Activated CD8-positive, alpha-beta memory T cell treated with anti-CD3 and anti-CD28 coated beads for 36 hours (primary cell): ENCODE data around the gene HDAC9. TPM values are rescaled to one million over a fixed set of nuclear protein-coding genes. Genes with fewer than 3 reads are reported as not detected.

Source experiments
- CTCF ChIA-PET: fragments of 350-600 bp; sonication (Branson Sonifier 250); formaldehyde crosslinking; loops from one replicate; lab custom pipeline; 2021; ENCODE audit warnings: antibody characterized with exemption; lab: Charles Lee
- POLR2A ChIA-PET: fragments of 350-600 bp; sonication (Branson Sonifier 250); formaldehyde crosslinking; loops from one replicate; lab custom pipeline; 2021; ENCODE audit warnings: antibody characterized with exemption; lab: Charles Lee
- total RNA-seq, 2 experiments: library from RNA; stranded (reverse); gene quantifications; one replicate each; pipeline ENCODE4 v1.2.3, GENCODE V29; 2021

Gene HDAC9
- total RNA-seq, 2 experiments from 2014 or later: 2.5 to 3.2 TPM

DNA sequence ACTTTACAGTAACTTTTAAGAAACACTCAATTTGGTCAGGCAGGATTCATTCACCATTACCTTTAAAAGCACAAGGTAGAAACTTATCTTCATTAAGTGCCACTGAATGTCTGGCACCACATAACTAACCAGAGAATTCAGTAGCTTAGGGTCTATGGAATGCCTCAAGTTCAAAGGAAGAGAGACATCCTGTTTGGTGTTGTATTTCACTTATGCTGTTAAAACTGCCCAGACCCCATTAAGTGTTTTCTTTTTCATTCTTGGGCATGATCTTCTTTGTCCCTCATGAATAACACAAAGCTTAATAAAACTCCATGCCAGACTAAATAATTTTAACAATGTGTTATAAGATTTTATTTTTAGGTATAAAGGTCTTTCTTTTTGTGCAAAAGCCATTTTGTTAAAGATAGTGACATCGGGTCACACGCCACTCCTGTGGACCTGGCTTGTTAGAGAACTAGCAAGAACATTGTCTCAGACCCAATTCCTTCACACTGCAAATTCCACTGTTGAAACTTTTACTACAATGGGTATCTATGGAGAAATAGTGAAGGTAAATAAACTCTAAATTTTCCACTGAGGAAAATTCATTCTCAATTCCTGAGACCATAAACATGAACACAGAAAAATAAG is 400.9 kb downstream of the HDAC9 start:
- ChIA-PET POLR2A (no interaction called here), CTCF (no interaction called here)

DNA sequence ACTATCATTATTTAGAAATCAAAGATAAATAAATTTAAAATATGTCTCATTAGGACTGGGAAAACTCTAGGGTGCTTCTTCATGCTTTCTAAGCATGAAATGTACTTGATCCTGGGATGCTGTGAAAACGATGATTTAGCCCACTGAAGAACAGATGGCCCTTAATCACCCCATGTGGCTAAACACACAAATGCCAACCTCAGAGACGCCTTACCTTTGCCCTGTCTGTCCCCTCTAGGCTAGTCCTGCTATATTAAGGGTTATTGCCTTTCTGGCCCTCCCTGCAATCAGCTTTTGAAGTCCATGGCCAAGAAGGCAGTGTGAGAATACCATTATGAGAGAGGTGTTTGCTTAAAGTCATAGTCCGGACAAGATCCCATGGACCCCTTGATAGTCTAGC is 404.7 kb downstream of the HDAC9 start:
- ChIA-PET CTCF (no interaction called here), POLR2A (no interaction called here)

DNA sequence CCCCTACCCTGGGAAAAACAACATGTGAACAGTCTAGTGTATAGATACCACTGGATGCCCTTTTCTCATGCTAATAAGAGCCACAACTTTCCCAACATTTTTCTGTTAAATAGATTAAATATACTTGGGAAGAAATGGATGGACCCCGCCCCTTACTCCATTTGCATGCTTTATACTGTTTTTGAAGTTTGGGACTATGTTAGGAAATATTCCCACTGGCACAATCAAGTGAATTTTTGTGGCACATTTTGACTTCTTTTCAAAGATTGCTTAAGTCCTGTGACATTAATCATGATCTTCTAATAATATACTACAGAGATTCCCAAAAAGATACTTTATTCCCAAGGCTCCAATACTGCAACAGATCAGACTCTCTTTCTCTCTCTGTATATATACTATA is 405.3 kb downstream of the HDAC9 start:
- ChIA-PET CTCF (no interaction called here), POLR2A (no interaction called here)

DNA sequence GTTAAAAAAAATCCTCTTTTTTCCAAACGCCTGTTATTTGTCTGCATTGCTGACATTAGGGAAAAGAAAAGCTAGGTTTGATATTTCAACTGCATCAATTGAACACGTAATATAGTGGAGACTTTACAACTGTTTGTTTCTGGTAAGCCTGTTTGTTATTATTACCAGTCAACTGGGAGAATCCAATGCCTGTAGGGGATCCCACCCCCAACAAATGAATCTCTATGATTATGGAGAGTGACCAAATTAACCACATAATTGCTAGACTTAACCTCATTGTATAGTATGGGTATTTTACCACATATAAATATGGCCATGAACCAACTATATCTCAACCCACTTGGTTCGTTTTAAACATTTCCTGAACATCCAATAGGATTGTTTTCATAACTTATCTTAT is 405.8 kb downstream of the HDAC9 start:
- ChIA-PET POLR2A (no interaction called here), CTCF (no interaction called here)

DNA sequence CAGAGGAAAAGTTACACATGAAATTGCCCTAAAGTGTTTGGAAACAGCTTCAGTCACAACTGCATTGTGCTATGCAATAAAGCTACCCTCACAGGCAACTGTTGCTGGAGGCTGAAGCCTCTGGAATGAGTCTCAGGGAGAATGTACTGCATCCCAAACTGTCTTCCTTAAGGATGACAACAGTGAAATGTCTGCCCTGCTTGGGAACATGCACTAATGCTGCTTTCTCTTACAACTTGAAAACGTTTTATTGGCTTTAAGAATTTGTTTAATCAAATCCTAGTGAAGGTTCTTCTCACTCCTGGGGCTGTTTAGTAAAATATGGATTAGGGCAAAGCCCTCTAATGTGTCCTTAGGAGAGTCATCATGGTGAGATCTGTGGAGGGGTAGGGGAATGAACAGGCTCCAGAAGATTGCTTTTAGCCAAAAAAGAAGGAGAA is 406.5 kb downstream of the HDAC9 start:
- ChIA-PET POLR2A (no interaction called here), CTCF (no interaction called here)

GRCh38 chr7:18902892-18903291 is 407.3 kb downstream of the HDAC9 start:
- ChIA-PET CTCF (no interaction called here), POLR2A (no interaction called here)

DNA sequence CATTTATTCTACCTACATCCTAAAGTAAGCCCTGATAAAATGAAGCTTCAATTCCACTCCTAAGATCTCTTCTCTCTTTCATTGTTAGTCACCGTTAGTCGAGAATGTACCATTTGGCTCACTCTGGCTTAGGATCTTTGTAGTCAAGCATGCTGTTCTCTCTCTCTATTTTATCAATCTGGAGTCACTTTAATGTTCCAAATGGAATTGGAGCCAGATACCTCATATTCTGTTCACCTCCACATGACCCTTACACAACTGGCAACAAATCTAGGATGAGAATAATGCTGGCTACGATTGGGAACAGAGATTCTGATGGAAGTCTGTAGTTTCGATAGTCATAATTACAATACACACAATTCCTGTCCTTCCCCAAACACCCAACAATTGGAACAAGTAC is 408.1 kb downstream of the HDAC9 start:
- ChIA-PET CTCF (no interaction called here), POLR2A (no interaction called here)

GRCh38 chr7:18905316-18905943 is 409.9 kb downstream of the HDAC9 start:
- ChIA-PET POLR2A (no interaction called here), CTCF (no interaction called here)

GRCh38 chr7:18906901-18907300 is 411.4 kb downstream of the HDAC9 start:
- ChIA-PET POLR2A (no interaction called here), CTCF (no interaction called here)

GRCh38 chr7:18913106-18913505 is 417.6 kb downstream of the HDAC9 start:
- POLR2A ChIA-PET: no interaction called here

GRCh38 chr7:18916826-18917225 is 421.3 kb downstream of the HDAC9 start:
- POLR2A ChIA-PET: no interaction called here
- CTCF ChIA-PET: no interaction called here

More at GRCh38 chr7:18913106-18913505, 417.6 kb downstream of the HDAC9 start:
- CTCF ChIA-PET: no interaction called here

- CTCF ChIA-PET: no interaction called here
- POLR2A ChIA-PET: no interaction called here
Measured at GRCh38 chr7:18927134-18927533, 431.6 kb downstream of the HDAC9 start.

DNA sequence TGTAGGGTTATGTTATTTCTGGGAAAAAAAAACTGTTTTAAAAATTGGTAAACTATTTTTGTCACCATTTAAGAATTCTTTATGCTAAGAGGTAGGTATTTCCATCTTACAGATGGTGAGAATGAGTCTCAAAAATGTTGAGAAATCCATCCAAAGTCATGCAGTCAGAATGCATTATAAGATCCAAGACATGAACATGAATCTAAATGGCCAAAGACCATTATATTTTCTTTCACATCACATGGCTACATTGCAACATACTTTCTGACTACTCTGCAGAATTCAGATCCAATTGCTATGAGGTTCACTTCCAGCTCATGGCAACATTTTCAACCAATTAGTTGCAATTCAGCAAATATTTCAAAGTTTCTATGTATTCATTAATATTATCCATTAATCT is 440.7 kb downstream of the HDAC9 start:
- CTCF ChIA-PET: no interaction called here

DNA sequence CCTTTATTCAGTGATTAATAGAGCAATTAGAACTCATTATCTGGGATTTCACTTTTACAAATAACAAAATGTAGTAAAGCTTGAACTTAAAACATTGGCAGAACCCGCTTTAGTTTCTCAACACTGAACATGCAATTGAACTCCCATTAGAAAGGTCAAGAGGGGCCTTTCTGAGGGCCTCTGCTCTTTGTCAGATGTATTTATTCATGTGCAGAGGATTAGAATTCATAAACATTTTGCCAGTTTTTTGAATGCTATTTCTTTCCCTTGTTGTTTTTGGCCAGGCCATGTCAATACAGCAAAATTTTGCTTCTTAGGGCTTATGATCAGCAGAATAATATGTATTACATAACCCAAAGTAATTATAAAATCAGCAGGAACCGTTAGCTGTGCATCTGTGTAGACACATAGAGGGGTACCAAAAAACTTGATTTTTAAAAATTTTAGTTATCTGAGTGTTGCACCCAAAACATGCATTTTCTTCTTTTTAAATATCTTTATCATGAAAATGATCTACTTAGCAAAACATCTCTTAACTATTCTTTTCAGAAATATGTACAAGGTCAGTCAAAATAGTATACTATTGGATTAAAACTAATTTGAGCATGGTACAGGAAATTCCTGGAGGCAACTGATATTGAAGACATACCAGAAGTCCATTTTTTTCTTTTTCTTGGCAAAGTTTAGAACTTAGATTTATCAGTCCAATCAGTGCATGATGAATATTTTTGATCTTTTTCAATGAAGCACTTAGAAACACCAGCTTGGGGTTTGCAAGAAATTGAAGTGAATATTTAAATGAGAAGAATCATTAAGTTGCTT is 444.4 kb downstream of the HDAC9 start:
- ChIA-PET POLR2A (no interaction called here), CTCF (no interaction called here)

More for the DNA sequence above, 440.7 kb downstream of the HDAC9 start:
- POLR2A ChIA-PET: no interaction called here

DNA sequence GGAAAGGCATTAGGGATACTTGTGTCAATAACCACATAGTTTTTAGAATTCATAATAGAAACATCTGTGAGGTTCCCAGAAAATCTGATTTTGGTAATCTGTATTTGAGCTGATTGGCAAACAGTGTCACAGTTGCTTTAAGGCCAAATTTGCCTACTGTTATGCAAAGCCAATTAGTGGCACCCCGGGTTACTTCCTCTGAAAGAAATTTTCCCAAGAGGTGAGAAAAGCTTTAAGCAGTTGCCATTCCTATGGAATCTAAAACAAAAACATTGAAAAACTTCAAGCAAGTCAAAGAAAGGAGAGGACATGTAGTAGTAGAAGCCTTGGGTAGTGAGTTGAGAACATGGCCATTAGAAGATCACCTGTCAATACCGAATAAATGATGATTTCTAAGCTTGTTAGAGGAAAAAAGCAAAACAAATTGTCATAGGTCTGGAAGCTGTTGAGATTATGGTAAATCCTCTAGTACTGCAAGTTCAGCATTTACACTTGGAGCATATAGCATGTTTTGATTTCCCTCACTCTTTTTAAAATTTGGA is 445.1 kb downstream of the HDAC9 start:
- ChIA-PET CTCF (no interaction called here), POLR2A (no interaction called here)

DNA sequence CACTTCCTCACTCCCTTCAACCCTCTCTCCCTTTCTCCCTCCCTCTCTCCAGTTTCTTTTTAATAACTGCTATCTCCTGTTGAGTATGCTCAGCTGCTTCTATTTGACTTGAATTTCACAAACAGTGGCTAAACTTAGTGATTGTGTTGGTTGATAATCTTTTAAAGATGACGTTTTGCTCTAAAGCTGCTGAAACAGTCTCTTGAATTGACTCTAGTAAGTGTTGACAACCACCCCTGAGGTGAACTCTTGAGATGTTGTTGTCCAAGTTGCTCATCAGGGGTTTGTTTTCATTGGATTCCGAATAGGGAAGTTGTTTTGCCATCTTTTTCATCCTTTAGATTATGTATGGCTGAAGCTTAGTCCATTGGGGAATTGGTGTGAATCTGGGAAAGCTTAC is 445.7 kb downstream of the HDAC9 start:
- ChIA-PET CTCF (no interaction called here), POLR2A (no interaction called here)

DNA sequence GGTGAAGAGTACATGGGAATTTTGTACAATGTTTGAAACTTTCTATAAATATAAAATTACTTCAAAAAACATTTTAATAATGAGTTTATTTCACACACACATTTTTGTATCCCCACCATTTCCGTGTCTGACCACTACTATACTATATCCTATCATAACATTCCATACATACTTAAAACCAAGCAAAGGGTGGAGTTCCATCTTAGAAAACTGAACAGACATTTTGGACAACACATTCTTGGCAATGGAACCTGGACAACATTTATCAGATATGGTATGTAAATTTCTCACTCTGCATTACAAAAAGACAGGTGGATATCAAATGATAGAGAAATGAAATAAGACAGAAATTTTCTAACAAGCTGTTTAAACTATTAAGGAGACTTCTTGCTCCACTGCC is 453.0 kb downstream of the HDAC9 start:
- POLR2A ChIA-PET: no interaction called here
- CTCF ChIA-PET: no interaction called here

- POLR2A ChIA-PET: no interaction called here
- CTCF ChIA-PET: no interaction called here
Measured at GRCh38 chr7:18952846-18953245, 457.3 kb downstream of the HDAC9 start.

GRCh38 chr7:18958627-18959026 is 463.1 kb downstream of the HDAC9 start:
- ChIA-PET POLR2A (no interaction called here), CTCF (no interaction called here)

- ChIA-PET POLR2A (no interaction called here), CTCF (no interaction called here)
Measured at GRCh38 chr7:18960725-18961124, 465.2 kb downstream of the HDAC9 start.
